ENCODE measurements around the gene IGDCC3.

GRCh38 chr15:65406424-65407000 lies 28.7 kb upstream of the IGDCC3 start:
- TF ChIP-seq POLR2A (IDR thresholded peaks at IDR 0.05; ENCODE audit: extremely low read depth, insufficient read length) (no peak), CTCF (IDR thresholded peaks at IDR 0.05; ENCODE audit: low read depth, low read length) (no peak), MAX (IDR thresholded peaks at IDR 0.05; ENCODE audit: low read depth, low read length) (no peak)

Data from NB4 (cell line).